Stimulated activated CD8-positive, alpha-beta memory T cell treated with anti-CD3 and anti-CD28 coated beads, Interleukin-7, amount 100 ng/mL, for 1 hour (primary cell): Measurements from ENCODE around the gene EFTUD2.

Experiments
- DNase-seq, 2 donors: peaks; one replicate each; pipeline ENCODE4 v3.0.0-alpha.2; 2020; ENCODE audit warnings: low read depth in 2 of 2

Gene EFTUD2

DNA sequence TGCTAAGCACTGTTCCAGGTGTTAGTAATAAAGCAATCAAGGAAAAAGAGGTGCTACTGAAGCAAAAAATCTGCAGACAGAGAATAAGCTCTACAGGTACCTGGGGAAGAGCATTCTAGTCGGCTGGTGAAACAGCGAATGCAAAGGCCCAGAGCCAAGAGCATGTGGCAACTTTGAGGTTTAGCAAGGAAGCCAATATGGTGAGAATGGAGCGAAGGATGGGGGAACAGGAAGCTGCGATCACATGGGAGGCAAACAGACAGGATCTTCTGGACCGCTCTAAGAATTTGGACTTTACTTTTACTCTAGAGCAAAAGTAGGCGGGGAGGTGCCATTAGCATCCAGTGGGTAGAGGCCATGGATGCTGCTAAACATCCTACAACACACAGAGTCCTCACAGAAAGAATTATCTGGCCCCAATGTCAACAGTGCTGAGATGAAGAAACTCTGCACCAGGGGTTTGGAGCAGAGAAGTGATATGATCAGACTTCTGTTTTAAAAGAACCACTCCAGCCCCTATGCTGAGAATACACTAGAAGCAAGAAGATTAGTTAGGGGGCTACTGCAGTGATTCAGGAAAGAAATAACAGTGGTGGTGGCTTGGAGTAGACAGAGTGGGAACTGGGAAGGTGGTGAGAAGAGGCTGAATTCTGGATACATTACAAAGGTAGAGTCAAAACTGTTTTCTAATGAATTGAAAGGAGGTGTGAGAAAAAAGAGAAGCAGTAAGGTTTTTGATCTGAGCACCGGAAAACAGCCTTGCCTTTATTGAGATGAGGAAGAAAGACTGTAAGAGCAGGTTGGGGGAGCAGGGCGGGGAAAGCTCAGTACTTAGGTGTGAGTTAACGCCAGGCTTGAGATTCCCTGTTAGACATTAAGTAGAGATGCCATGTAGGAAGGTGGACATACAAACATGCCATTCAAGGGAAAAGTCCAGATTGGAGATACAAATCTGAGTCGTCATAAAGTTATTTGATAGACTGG lies 11.0 kb downstream of the EFTUD2 start:
- no peak for DNase-seq

DNA sequence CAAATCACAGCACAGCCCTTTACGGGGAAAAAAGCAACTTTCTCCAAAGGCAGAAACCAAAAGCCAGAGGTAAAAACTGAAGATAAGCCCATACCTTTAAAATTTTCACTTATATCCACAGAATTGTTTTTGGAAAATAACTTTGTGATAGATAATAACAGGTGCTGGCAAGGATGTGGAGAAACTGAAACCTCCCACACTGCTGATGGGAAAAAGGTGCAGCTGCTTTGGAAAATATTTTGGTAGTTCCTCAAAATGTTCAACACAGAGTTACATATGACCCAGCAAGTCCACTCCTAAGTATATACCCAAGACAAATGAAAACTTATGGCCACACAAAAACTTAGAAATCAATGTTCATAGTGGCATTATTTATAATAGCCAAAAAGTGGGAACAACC lies 12.2 kb downstream of the EFTUD2 start:
- no peak for DNase-seq

DNA sequence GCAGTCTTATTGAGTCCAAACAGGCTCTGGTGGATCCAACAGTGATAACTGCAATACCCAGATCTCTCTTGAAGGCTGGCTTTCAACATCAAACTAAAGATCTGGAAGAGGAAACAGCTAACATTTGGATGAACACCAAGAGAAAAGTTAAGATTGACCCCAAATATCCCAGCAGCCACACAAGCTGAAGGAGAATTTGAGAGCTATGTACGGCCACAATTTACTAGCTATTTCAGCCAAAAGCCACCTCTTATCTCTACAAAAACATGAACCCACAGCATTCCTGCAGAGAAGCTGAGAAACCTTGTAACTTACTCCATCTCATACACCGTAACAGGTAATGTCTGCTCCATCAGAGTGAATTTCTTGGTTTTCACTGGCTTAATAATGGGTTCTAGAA lies 14.3 kb downstream of the EFTUD2 start:
- DNase-seq = no peak

DNA sequence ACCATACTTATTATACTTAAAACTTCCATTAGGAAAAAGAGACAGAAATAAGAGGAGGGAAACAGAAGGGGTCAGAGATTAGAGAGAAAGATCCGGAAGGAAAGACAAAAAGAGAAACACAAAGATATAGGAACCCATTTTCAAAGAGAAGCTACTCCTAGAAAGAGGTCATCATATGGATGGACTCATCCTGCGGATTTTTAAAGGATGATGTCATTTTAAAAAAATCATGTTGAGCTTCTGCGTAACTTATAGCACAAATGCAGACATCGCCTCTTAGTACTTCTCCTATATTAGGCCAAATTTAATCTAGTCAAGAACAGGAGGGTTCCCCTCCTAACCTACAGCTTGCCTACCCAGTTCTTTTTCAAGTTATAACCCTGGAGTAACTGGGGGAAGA lies 18.1 kb downstream of the EFTUD2 start:
- DNase-seq = no peak

DNA sequence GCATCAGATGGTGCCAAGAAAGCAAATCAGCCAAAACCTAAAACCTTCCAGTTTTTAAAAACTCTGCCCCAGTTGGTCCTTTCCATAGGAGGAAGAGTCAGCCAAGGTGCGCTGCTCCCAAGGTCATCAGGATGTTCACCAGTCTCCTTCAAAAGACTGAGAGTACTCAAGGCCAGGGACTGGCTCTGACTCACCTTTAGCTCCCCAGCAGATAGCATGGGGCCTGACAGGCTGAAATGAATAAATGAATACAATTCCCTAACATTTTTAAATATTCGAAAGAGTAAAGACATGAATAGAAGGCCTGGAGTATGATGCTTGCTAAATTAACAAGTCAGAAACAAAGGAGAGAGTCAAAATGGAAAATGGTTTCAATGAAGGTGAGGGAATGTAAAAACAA lies 19.2 kb downstream of the EFTUD2 start:
- no peak for DNase-seq

DNA sequence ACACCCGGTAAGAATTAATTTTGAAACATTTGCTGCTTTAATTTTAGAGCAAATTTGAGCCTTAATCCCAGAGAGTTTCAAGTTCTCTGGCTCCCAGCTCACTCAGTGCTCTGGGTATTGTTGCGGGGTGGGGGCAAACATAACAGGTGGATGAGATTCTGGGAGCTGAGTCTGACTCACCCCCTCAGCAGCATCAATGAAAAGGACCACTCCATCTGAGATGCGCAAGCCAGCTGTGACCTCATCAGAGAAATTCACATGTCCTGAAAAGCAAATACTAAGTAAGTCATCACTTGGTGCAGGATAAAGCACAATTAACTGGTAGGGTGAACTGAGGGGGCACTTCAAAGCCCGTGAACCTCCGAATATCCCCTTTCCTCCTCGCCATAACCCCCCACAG lies 19.9 kb downstream of the EFTUD2 start:
- no peak for DNase-seq

DNA sequence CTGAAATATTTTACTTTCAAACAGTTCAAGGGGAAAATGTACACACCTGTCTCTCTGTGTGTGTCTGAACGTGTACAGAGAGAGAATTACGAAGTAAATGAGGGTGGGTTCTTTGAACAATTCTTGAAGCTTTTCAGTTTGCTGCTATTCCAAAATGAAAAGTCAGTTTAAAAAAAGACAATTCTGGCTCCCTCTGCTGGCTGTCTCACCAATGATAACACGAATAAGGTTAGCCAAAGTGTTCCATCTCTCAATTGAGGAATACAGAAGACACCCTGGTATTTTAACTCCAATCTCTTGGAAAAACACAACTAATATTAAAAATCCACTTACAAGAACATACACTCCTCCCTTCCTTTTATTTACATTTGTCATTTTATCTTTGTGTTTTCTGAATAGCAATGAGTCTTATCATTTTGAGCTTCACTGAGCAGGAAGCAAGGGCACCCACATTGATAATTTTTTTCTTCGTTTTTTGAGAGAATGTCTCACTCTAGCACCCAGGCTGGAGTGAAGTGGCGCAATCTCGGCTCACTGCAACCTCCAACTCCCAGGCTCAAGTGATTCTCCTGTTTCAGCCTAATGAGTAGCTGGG lies 20.5 kb downstream of the EFTUD2 start:
- no peak for DNase-seq

DNA sequence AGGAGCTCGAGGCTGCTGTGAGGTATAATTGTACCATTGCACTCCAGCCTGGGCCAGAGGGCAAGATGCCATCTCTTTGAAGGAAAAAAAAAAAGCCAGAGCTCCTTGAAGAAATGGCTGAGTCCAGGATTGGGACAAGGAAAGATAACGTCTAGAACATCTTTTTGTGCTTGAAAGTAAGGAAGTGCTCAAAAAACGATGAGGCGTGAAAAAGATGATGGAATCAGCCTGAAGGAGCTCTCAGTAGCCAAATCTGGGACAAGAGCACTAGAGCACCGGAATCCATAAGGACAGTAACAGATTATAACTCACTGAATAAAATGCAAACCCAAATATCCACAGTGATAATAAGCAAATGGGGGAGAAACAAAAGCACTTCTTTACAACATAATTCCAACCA lies 22.1 kb downstream of the EFTUD2 start:
- DNase-seq = no peak

DNA sequence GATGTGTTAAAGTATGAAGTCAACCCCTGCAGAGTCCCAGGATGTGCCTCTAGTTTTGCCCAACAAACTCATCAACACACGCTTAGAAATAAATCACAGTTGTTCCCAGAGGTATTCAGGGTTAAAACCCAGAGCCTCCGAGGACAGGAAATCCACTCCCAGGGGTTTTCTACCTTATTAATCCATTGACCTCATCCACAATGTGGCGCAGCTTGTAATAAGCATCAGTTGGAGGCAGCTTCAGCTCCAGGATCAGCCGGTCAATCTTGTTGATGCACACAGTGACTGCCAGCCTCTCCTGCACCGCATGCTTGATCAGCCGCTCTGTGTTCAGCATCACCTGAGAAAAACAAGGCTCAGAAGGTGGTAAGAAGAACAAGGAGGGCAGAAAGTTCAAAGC lies 23.5 kb downstream of the EFTUD2 start:
- DNase-seq = no peak

DNA sequence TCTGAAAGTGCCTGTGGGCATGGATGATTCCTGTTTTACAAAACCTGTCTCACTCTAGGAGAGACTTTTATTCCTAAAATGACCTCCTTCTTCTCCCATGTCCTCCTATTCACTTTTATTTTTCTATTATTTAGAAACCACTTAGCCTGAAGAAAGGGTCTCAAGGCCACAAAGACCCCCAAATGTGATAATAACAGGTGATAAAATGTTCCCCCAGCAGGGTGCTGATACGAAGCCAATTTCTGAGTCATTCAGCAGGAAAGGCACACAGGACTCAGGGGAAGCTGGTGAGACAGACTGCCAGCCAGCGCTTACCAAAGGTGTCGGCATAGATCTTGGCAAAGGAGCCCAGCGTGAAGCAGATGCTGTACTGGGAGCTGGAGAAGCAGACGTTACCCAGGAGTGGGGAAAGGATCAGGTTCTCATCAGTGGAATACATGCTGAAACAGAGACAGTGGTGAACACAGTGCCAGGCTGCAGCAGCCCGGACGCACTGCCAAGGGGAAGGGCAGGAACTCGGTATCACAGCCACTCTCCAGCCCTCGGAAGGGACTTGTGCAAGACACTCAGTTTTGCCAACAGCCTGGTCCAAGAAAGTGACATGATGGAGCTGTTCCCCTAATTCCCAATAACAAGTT lies 27.0 kb downstream of the EFTUD2 start:
- DNase-seq = no peak

DNA sequence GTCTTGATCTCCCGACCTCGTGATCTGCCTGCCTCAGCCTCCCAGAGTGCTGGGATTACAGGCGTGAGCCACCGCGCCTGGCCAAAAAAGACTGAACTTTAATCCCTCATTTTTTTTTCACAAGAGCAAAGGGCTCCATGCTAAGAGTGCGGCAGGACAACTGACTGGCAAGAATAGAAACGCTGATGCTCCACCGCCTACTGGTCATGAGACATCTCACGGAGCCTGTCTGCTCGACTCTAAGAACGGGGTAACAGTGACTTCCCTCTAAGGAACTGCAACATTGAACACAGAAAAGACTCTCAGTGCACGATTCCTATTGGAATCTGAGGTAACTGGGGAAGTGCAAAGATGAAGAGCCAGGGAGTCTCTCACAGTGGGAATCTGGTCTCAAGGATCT lies 27.7 kb downstream of the EFTUD2 start:
- no peak for DNase-seq

DNA sequence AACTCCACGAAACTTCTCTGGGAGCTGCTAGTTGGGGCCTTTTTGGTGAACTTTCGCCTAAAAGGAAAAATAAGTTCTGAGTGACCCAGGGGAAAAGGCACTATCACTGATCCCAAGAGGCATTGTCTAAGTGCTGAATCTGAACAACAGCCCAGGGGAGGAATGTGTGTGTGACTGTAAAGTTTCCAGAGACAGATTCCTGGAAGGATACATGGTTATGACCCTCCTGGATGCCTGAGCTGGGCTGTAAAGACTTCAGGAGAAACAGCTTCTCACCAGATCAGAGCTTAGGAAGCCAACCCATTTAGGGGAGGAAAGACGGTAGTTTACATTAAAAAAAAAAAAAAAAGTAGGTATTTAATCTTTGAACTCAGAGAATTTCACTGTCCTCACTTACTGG lies 31.4 kb downstream of the EFTUD2 start:
- no peak for DNase-seq

DNA sequence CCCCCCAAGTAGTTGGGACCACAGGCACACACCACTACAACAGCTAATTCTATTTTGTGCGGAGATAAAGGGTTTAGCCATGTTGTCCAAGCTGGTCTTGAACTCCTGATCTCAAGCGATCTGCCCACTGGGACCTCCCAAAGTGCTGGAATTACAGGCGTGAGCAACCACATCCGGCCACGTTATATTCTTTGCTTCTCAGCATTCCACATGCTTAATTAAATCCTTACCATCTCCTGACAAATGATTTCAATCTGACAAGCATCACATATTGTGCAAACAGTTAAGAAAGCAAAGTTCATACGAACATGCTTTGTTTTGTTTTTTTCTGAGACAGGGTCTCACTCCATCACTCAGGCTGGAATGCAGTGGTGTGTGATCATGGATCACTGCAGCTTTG lies 33.3 kb downstream of the EFTUD2 start:
- DNase-seq = no peak

DNA sequence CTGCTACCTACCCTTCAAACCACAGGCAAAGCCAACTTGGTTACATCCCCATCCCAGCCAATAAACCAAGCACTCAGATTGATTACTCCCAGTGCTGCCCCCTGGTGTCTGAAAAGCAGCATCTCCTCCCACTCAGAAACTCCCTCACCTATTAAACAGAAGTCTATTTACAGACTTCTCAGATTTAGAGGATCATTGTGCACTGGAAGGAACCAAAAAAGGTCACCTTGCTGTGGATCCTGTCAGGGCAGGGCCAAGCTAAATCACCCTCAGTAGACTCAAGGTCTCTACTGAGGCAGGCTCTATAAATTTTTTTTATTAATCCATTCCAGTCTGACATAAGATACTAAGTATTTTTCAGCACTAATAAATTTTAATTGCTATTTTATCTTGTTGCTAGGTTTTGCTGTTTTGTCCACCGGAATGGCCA lies 34.0 kb downstream of the EFTUD2 start:
- peak; percentile 37 to 40 for DNase-seq

DNA sequence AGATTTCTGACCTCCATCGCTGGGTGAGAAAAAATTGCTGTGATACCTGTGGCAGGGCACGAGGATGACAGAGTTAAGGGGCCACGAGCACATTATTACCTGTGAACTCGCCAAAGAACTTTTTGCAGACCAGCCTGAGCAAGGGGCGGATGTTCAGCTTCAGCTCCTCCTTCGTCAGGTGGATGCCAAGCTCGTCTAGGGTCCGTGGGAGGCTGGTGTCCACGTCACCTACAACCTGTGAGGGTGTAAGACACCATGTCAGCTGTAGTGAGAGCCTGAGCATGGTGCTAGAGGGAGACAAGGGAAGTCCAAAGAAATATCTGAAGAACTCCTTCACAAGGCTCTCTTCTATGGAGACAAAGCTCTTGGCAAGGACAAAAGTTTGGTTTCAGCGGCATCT lies 34.4 kb downstream of the EFTUD2 start:
- DNase-seq = no peak

DNA sequence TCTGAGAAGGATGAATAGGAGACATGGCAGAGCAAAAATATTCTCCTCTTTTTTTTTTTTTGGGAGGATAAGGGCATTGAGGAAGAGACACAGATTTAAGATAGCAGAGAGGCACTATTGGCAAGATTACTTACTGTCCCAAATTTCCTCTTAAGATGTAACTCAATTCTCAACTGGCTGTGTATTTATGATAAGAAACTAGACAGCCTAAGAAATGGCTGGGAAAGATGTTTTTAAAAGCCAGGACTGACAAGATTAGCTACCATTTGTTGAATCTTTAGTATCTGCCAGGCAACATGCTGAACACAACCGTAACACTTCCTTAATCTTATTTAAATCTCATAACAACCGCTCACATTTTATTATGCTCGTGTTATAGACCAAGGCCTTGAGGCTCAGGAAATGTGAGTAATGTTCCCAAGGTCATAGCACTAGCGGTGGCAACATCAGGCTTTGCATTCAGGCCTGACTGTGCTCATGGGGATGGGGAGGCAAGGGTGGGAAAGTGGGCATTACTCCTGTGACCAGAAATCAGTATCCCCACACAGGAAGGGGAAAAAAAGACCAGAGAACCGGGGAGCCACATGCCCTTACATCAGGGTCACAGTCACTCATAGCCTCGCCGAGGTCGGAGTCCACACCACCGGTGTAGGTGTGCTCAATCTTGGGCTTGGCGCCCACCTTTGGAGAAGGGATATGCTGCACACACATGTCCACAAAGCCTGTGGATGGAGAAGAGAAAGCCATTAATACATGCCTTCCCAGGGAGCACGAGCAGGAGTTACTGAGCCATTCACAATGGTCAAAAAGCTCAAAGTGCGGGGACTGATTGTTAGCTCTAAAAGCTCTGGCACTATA lies 36.0 kb downstream of the EFTUD2 start:
- no peak for DNase-seq

DNA sequence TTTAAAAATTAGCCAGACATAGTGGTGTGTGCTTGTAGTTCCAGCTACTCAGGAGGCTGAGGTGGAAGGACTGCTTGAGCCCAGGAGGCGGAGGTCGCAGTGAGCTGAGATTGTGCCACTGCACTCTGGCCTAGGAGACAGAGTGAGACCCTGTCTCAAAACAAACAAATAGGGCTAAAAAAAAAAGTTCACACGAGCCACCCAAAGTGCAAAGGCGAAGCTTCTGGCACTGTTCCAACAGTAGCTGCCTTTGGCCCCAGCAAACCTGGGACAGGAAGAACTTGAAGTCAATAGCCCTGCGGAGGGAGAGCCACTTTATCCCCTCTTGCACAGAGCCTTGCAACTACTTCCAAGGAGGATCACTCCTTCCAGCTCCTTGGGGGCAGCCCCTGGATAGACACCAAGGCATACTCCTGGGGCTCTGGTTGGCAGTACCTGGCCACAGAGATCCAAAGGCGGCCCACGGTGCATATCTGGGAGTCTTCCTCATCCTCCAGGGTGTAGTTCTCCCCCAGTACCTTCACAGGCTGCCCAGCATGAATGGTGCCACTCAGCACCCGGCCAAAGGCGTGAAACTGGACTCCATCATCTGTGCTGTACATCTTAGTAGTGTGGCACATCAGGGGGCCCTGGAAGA lies 36.8 kb downstream of the EFTUD2 start:
- DNase-seq = no peak

DNA sequence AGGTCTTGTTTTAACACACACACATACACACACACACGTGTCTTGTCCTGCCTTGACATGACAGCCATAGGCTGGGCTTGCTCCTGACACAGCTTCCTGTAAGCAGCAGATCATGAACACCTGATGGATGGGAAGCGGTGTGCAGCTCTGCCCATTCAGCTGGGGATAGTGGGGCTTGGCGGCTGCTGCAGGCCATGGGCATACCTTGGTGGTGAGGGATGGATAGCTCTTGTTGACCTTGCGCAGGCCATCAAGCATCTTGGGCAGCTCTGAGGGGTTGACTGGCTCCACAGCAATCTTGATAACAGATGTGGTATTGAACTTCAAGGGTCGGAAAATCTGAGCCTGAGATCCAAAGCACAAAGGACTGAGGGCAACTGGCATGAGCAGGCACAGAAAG lies 39.5 kb downstream of the EFTUD2 start:
- DNase-seq = no peak

DNA sequence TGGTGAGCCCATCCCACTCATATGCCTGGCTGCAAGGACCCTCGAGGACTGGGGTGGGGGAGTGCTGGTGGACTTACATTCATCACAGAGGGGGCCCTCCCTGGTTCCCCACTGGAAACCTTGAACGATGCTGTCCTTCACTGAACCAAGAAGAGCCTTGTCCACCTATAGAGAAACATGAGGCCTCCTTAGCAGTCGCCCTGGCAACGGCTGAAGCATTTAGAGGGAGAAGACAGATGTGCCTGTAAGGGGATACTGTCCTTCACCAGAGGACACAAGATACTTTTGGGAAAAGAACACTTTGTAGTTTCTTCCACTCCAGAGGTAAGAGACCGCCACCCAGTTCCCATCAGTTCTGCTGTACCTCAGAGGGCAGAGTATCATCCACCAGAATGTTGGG lies 45.1 kb downstream of the EFTUD2 start:
- DNase-seq = no peak

DNA sequence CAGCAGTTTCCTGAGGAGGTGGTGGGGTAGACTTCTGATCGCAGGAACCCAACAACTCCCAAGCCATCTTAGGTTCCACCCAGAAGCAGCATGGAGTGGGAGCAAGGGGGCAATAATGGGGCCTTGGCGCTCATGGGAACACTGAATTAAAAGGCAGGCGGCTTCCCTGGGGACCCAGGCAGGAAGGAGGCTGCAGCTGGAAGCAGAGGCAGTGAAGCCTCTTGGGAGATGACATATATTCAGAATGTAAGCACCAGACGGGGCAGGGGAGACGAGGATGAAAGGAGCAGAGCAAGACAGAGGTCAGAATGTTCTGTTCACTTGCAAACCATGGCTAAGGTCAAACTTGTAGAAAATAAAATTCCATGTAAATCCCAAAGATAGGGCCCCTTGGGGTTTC lies 48.6 kb downstream of the EFTUD2 start:
- DNase-seq = no peak

DNA sequence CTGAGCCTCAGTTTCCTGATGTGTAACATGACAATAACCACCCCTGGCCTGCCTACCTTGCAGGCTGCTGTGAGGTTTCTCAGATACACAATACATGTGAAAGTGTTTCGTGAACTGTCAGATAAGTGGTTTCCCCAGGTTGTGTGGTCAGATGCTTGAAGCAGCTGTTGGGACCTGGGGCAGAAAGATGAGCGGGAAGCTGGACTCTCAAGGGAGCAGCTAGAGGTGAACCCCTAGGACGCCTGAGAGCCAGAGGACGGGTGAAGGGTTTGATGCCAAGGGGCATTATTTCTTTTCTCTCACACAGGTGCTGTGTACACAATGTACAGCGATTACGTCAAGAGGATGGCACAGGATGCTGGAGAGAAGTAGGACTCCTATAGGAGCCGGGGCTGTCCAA lies 49.2 kb downstream of the EFTUD2 start:
- no peak for DNase-seq
